Spleen (tissue), 11 donors: ENCODE results near the gene RBFOX1. TPM values are rescaled to one million over a fixed set of nuclear protein-coding genes. Genes with fewer than 3 reads are reported as not detected.

Source experiments
- DNase-seq: peaks from one replicate; pipeline ENCODE4 v3.0.0-alpha.2; 2020
- H3K27ac ChIP-seq, 8 donors: fragments of 200-600 bp; sonication (generic) in 7 of 8; 1 replicate in 4 of 8; 2 replicates in 4 of 8; pipeline versions ENCODE4 v1.5.0 to v1.8.0; 2016 to 2021; ENCODE audit warnings: inconsistent platforms in 4 of 8, mild to moderate bottlenecking in 4 of 8, moderate library complexity in 1 of 8
- H3K27me3 ChIP-seq, 7 donors: fragments of 200-600 bp; sonication (generic) in 6 of 7; replicated peaks in 1 of 7; 1 replicate in 4 of 7; 2 replicates in 3 of 7; pipeline versions ENCODE4 v1.5.0 to v1.8.0; 2016 to 2021; ENCODE audit warnings: inconsistent platforms in 3 of 7, mild to moderate bottlenecking in 1 of 7
- H3K36me3 ChIP-seq, 6 donors: fragments of 200-600 bp; sonication (generic) in 5 of 6; 1 replicate in 4 of 6; 2 replicates in 2 of 6; pipeline versions ENCODE4 v1.5.0 to v1.8.0; 2016 to 2021; ENCODE audit warnings: inconsistent platforms in 2 of 6
- H3K4me1 ChIP-seq, 6 donors: fragments of 200-600 bp; sonication (generic) in 5 of 6; 1 replicate in 3 of 6; 2 replicates in 3 of 6; pipeline versions ENCODE4 v1.5.0 to v1.8.0; 2016 to 2021; ENCODE audit warnings: inconsistent platforms in 3 of 6
- H3K4me3 ChIP-seq, 8 donors: fragments of 200-600 bp; sonication (generic) in 7 of 8; 1 replicate in 4 of 8; 2 replicates in 4 of 8; pipeline versions ENCODE4 v1.5.0 to v1.8.0; 2016 to 2021; ENCODE audit warnings: inconsistent platforms in 4 of 8, mild to moderate bottlenecking in 4 of 8, moderate library complexity in 2 of 8
- H3K9me3 ChIP-seq, 8 donors: fragments of 200-600 bp; sonication (generic) in 7 of 8; 1 replicate in 4 of 8; 2 replicates in 4 of 8; pipeline versions ENCODE4 v1.5.0 to v1.8.0; 2016 to 2021; ENCODE audit warnings: inconsistent platforms in 4 of 8
- POLR2A ChIP-seq, 3 donors: fragments of 450-650 bp; IDR thresholded peaks; one replicate each; pipeline ENCODE4 v1.5.1; 2017; ENCODE audit warnings: antibody characterized with exemption in 3 of 3, mild to moderate bottlenecking in 1 of 3
- POLR2AphosphoS5 ChIP-seq, 3 donors: sonication (generic); formaldehyde crosslinking; IDR thresholded peaks; one replicate each; pipeline ENCODE4 v1.5.1; 2017; ENCODE audit warnings: antibody characterized with exemption in 3 of 3
- WGBS, 5 donors: extraction: QIAGEN DNeasy Blood & Tissue Kit in 3 of 5; methylation state at CpG; one replicate each; pipeline versions ENCODE4 v1.1.5 to v1.1.7; 2013 to 2018; 5-methylcytosine and 5-hydroxymethylcytosine counted together
- intact Hi-C: fragments of 100-400 bp; cut with DNase I; formaldehyde crosslinking; loops from one replicate; pipeline ENCODE4 v1.15.0; 2023; ENCODE audit warnings: low total_unique reads
- polyA plus RNA-seq, 3 donors: library from polyadenylated mRNA; stranded (reverse); fragments of 200-250 nt; gene quantifications; one replicate each; pipeline ENCODE4 v1.2.1, GENCODE V29; 2013
- total RNA-seq, 7 donors: library from RNA; depleted of rRNA in 3 of 7; stranded (reverse); fragments of >200 nt in 3 of 7; fragmentation: NEBNext Ultra II Directional in 4 of 7; extraction: Animal tissue kit (Norgen Biotek cat#: 25700) in 4 of 7; gene quantifications; one replicate each; pipeline versions ENCODE4 v1.1.0 to v1.2.1, GENCODE V29; 2016 to 2021
- TF ChIP-seq, protein P1 (sequence below), 11 experiments: fragments of 200-600 bp in 7 of 11; fragments of 450-650 bp in 4 of 11; sonication (generic) in 4 of 11; IDR thresholded peaks in 8 of 11; conservative IDR thresholded peaks in 3 of 11; 1 replicate in 7 of 11; 2 replicates in 4 of 11; pipeline versions ENCODE4 v1.4.0 to v1.8.0; 2016 to 2021; ENCODE audit warnings: antibody characterized with exemption in 11 of 11, inconsistent platforms in 4 of 11, mild to moderate bottlenecking in 1 of 11
- donor health status: healthy with polysubstance abuse.
- donor health status: DM: no; HTN: no; CAD: no; lungs with moderate emphysema.
- donor health status: DM: no; HTN: no; CAD: no.
- donor health status: Bipolar disorder and iron deficiency.
- donor health status: healthy.
- donor health status: DM: no; HTN: no; CAD: no.
- donor health status: DM: yes; HTN: yes; CAD: no.

The RBFOX1 gene
- total and polyA plus RNA-seq, 10 donors = 0.07 to 0.13 TPM; not detected in 8

DNA sequence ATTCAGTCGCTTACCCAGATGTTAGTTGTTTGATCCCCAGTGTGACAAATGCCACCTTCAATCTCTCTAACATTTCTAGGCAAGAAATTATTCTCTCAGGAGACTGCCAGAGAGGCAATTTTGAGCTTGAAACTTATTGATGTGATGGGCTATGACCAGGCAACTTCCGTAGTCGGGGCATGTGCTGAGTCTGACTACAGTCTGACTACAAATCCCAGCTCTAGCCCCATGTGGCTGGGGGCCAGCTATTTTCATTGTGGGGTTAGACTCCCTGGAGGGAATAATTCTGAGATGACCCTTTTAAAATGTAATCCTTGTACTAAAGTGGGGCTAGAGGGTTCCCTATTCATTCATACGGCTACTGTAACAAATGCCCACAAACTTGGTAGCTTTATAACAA, 65.9 kb downstream of the RBFOX1 start:
- no peak for DNase-seq
- H3K4me1 ChIP-seq = no peaks in the 10 kb centered on the region
- intact Hi-C loops = no loop called here
- TF ChIP-seq, protein P1, sequence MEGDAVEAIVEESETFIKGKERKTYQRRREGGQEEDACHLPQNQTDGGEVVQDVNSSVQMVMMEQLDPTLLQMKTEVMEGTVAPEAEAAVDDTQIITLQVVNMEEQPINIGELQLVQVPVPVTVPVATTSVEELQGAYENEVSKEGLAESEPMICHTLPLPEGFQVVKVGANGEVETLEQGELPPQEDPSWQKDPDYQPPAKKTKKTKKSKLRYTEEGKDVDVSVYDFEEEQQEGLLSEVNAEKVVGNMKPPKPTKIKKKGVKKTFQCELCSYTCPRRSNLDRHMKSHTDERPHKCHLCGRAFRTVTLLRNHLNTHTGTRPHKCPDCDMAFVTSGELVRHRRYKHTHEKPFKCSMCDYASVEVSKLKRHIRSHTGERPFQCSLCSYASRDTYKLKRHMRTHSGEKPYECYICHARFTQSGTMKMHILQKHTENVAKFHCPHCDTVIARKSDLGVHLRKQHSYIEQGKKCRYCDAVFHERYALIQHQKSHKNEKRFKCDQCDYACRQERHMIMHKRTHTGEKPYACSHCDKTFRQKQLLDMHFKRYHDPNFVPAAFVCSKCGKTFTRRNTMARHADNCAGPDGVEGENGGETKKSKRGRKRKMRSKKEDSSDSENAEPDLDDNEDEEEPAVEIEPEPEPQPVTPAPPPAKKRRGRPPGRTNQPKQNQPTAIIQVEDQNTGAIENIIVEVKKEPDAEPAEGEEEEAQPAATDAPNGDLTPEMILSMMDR (IDR thresholded peaks at IDR 0.05 in 8 of 11, conservative IDR thresholded peaks at IDR 0.05 in 3 of 11) = no peak
- TF ChIP-seq POLR2A (IDR thresholded peaks at IDR 0.05) (no peak), POLR2AphosphoS5 (IDR thresholded peaks at IDR 0.05) (no peak)
- 80 to 93% (median 88%) methylated on average over 4 of the region's 4 CpGs for WGBS, 5 donors
- H3K9me3 ChIP-seq = peaks cover 0 to 9% (median 0%) of the 10 kb centered on the region in 8 donors
- H3K36me3 ChIP-seq = no peaks in the 10 kb centered on the region
- no peak overlapping the region for H3K4me3 ChIP-seq
- H3K27me3 ChIP-seq = no peaks in the 10 kb centered on the region
- H3K27ac ChIP-seq = no peak overlapping the region

GRCh38 chr16:7399296-7399695, 66.7 kb downstream of the RBFOX1 start:
- Histone ChIP-seq H3K27ac (no peak overlapping the region), H3K4me3 (no peak overlapping the region), H3K36me3 (no peaks in the 10 kb centered on the region), H3K4me1 (no peaks in the 10 kb centered on the region), H3K9me3 (peaks cover 0 to 6% (median 0%) of the 10 kb centered on the region in 8 donors), H3K27me3 (no peaks in the 10 kb centered on the region)
- intact Hi-C loops = no loop called here
- DNase-seq = no peak
- TF ChIP-seq POLR2AphosphoS5 (IDR thresholded peaks at IDR 0.05) (no peak), POLR2A (IDR thresholded peaks at IDR 0.05) (no peak)
- TF ChIP-seq, protein P1 (IDR thresholded peaks at IDR 0.05 in 8 of 11, conservative IDR thresholded peaks at IDR 0.05 in 3 of 11) = no peak
- 84 to 92% (median 87%) methylated on average over 7 of the region's 7 CpGs for WGBS, 5 donors

DNA sequence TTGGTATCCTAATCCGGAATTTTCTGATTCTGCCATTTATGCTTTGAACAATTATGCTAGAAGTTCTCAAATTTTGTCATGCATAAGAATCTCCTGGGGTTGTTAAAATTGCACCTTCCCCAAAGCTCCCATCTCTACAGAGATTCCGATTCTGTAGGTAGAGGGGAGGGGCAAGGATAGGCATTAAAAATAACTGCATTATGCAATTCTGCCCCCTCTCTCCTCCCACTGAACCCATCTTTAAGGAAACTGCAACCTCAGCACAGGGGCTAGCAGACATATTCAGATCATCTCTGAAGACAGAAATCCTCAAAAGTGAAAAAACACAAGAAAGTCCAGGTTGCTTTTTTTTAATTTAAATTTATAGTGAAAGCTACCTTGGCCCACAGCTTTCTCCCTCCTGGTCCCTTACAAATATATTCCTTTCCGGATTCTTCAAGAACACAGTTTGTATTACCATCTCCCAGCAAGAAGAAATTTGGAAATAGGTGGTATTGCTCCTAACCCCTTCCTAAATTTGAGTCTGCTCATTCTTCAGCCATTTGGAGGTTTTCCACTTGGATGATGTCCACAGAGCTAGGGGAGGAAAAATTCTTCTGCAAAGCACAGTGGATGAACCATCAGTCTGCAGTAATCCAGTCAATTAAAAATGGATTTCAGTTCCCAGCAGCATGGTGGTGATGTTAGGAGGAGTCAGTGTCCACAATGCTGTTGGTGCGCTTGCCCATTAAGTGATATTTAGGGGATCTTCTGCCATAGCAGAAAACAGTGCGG, 67.7 kb downstream of the RBFOX1 start:
- 55 to 72% (median 56%) methylated on average over 5 of the region's 5 CpGs for WGBS, 5 donors
- H3K4me1 ChIP-seq = no peaks in the 10 kb centered on the region
- H3K36me3 ChIP-seq = no peaks in the 10 kb centered on the region
- DNase-seq = no peak
- intact Hi-C loops = no loop called here
- no peaks in the 10 kb centered on the region for H3K27me3 ChIP-seq
- H3K27ac ChIP-seq = no peak overlapping the region
- no peak for TF ChIP-seq POLR2A (IDR thresholded peaks at IDR 0.05)
- TF ChIP-seq, protein P1 (IDR thresholded peaks at IDR 0.05 in 8 of 11, conservative IDR thresholded peaks at IDR 0.05 in 3 of 11) = no peak
- TF ChIP-seq POLR2AphosphoS5 (IDR thresholded peaks at IDR 0.05) = no peak
- H3K4me3 ChIP-seq = no peak overlapping the region
- peaks cover 0 to 5% (median 0%) of the 10 kb centered on the region in 8 donors for H3K9me3 ChIP-seq

GRCh38 chr16:7404217-7404616, 71.6 kb downstream of the RBFOX1 start:
- Histone ChIP-seq H3K4me3 (no peak overlapping the region), H3K27me3 (no peaks in the 10 kb centered on the region), H3K4me1 (no peaks in the 10 kb centered on the region), H3K9me3 (peaks cover 0 to 7% (median 0%) of the 10 kb centered on the region in 8 donors), H3K36me3 (no peaks in the 10 kb centered on the region), H3K27ac (no peak overlapping the region)
- TF ChIP-seq POLR2A (IDR thresholded peaks at IDR 0.05) (no peak), POLR2AphosphoS5 (IDR thresholded peaks at IDR 0.05) (no peak)
- TF ChIP-seq, protein P1 (IDR thresholded peaks at IDR 0.05 in 8 of 11, conservative IDR thresholded peaks at IDR 0.05 in 3 of 11) = no peak
- no peak for DNase-seq
- intact Hi-C loops = no loop called here
- WGBS, 5 donors = 49 to 70% (median 55%) methylated on average over 5 of the region's 5 CpGs
